Liver (tissue), 9 donors: ENCODE data around the gene UBE3C. TPM values are rescaled to one million over a fixed set of nuclear protein-coding genes. Genes with fewer than 3 reads are reported as not detected.

Experiments used
- DNase-seq: peaks from one replicate; pipeline ENCODE4 v3.0.0-alpha.2; 2017; ENCODE audit warnings: low spot score
- H3K27ac ChIP-seq, 2 donors: one replicate each; pipeline ENCODE4 v1.7.0; 2013; ENCODE audit warnings: inconsistent platforms in 2 of 2, low read length in 2 of 2, control low read depth in 1 of 2, low read depth in 1 of 2, mild to moderate bottlenecking in 1 of 2
- H3K27me3 ChIP-seq, 4 donors: one replicate each; pipeline versions ENCODE4 v1.6.1 to v1.7.0; 2013; ENCODE audit warnings: low read length in 3 of 4, inconsistent platforms in 1 of 4, mild to moderate bottlenecking in 1 of 4, moderate library complexity in 1 of 4; ENCODE audit not compliant: control insufficient read depth in 4 of 4, insufficient read depth in 4 of 4
- H3K36me3 ChIP-seq, 4 donors: one replicate each; pipeline versions ENCODE4 v1.6.1 to v1.7.0; 2013; ENCODE audit warnings: low read length in 3 of 4, mild to moderate bottlenecking in 3 of 4, low read depth in 1 of 4, moderate library complexity in 1 of 4; ENCODE audit not compliant: control insufficient read depth in 4 of 4, insufficient read depth in 3 of 4
- H3K4me1 ChIP-seq, 4 donors: one replicate each; pipeline versions ENCODE4 v1.6.1 to v1.7.0; 2013; ENCODE audit warnings: low read length in 3 of 4, mild to moderate bottlenecking in 3 of 4, moderate library complexity in 1 of 4; ENCODE audit not compliant: control insufficient read depth in 4 of 4, insufficient read depth in 4 of 4
- H3K4me3 ChIP-seq, 3 donors: one replicate each; pipeline versions ENCODE4 v1.6.1 to v1.7.0; 2013; ENCODE audit warnings: low read length in 3 of 3, control low read depth in 1 of 3, low read depth in 1 of 3, mild to moderate bottlenecking in 1 of 3
- H3K9ac ChIP-seq, 2 donors: one replicate each; pipeline ENCODE4 v1.7.0; 2013; ENCODE audit warnings: low read length in 2 of 2, mild to moderate bottlenecking in 2 of 2, moderate library complexity in 2 of 2, control low read depth in 1 of 2, low read depth in 1 of 2
- H3K9me3 ChIP-seq, 4 donors: one replicate each; pipeline versions ENCODE4 v1.6.1 to v1.7.0; 2013; ENCODE audit warnings: low read length in 3 of 4; ENCODE audit not compliant: control insufficient read depth in 4 of 4
- ATF3 ChIP-seq: IDR thresholded peaks from 2 replicates; pipeline ENCODE4 v1.6.1; 2016; ENCODE audit warnings: antibody characterized with exemption
- CTCF ChIP-seq: fragments of 150-350 bp; IDR thresholded peaks from 2 replicates; pipeline ENCODE4 v1.5.1; 2017; ENCODE audit warnings: improper control_type of control experiment, low read depth, low read length; ENCODE audit not compliant: missing input control
- FOXA1 ChIP-seq: IDR thresholded peaks from 2 replicates; pipeline ENCODE4 v1.6.1; 2016; ENCODE audit warnings: antibody characterized with exemption
- FOXA2 ChIP-seq: IDR thresholded peaks from 2 replicates; pipeline ENCODE4 v1.6.1; 2016; ENCODE audit warnings: antibody characterized with exemption
- GABPA ChIP-seq, 2 donors: IDR thresholded peaks in 1 of 2; conservative IDR thresholded peaks in 1 of 2; 2 replicates each; pipeline ENCODE4 v1.6.1; 2016; ENCODE audit warnings: antibody characterized with exemption in 2 of 2, mild to moderate bottlenecking in 1 of 2, moderate library complexity in 1 of 2
- HNF4A ChIP-seq, 2 donors: conservative IDR thresholded peaks; 2 replicates each; pipeline ENCODE4 v1.6.1; 2016; ENCODE audit warnings: antibody characterized with exemption in 2 of 2, mild to moderate bottlenecking in 2 of 2
- HNF4G ChIP-seq: IDR thresholded peaks from 2 replicates; pipeline ENCODE4 v1.6.1; 2016; ENCODE audit warnings: antibody characterized with exemption
- JUND ChIP-seq, 2 donors: IDR thresholded peaks; 2 replicates each; pipeline ENCODE4 v1.6.1; 2016; ENCODE audit warnings: antibody characterized with exemption in 2 of 2
- MAX ChIP-seq: IDR thresholded peaks from 2 replicates; pipeline ENCODE4 v1.6.1; 2016; ENCODE audit warnings: antibody characterized with exemption
- NR2F2 ChIP-seq: IDR thresholded peaks from 2 replicates; pipeline ENCODE4 v1.6.1; 2016; ENCODE audit warnings: antibody characterized with exemption
- RAD21 ChIP-seq, 2 donors: IDR thresholded peaks; 2 replicates each; pipeline ENCODE4 v1.6.1; 2016; ENCODE audit warnings: antibody characterized with exemption in 2 of 2, mild to moderate bottlenecking in 2 of 2
- REST ChIP-seq: IDR thresholded peaks from 2 replicates; pipeline ENCODE4 v1.6.1; 2016; ENCODE audit warnings: antibody characterized with exemption, mild to moderate bottlenecking
- SP1 ChIP-seq: IDR thresholded peaks from 2 replicates; pipeline ENCODE4 v1.6.1; 2018; ENCODE audit warnings: antibody characterized with exemption, mild to moderate bottlenecking
- TAF1 ChIP-seq: conservative IDR thresholded peaks from 2 replicates; pipeline ENCODE4 v1.6.1; 2016; ENCODE audit warnings: antibody characterized with exemption, mild to moderate bottlenecking
- YY1 ChIP-seq: IDR thresholded peaks from 2 replicates; pipeline ENCODE4 v1.6.1; 2016; ENCODE audit warnings: antibody characterized with exemption, mild to moderate bottlenecking
- ZBTB33 ChIP-seq: IDR thresholded peaks from 2 replicates; pipeline ENCODE4 v1.6.1; 2016; ENCODE audit warnings: antibody characterized with exemption
- WGBS: extraction: QIAGEN DNeasy Blood & Tissue Kit; methylation state at CpG from one replicate; pipeline ENCODE4 v1.1.7; 2013; 5-methylcytosine and 5-hydroxymethylcytosine counted together
- polyA plus RNA-seq, 2 donors: library from polyadenylated mRNA; stranded (reverse) in 1 of 2; unstranded in 1 of 2; fragments of 200-250 nt in 1 of 2; fragments of >200 nt in 1 of 2; fragmentation: Nextera tagmentation in 1 of 2; extraction: Ambion mirVana in 1 of 2; gene quantifications; one replicate each; pipeline versions ENCODE4 v1.2.1 to v1.2.3, GENCODE V29; 2013 to 2015
- total RNA-seq, 2 donors: library from RNA; depleted of rRNA; stranded (reverse); fragments of >200 nt; gene quantifications; one replicate each; pipeline ENCODE4 v1.2.3, GENCODE V29; 2014
- donor health status: healthy.
- donor health status: healthy.
- donor health status: healthy.
- donor health status: healthy.
- donor health status: healthy.

UBE3C gene
- total and polyA plus RNA-seq, 4 donors: 10.3 to 61.8 (median 33.9) TPM

- H3K27me3 ChIP-seq: peaks cover 0 to 2% (median 0%) of the 10 kb centered on the region in 4 donors
- H3K4me3 ChIP-seq: no peak overlapping the region
- no peak for TF ChIP-seq HNF4A (conservative IDR thresholded peaks at IDR 0.05)
- TF ChIP-seq MAX: no peak
- TF ChIP-seq GABPA (IDR thresholded peaks at IDR 0.05 in 1 of 2, conservative IDR thresholded peaks at IDR 0.05 in 1 of 2): no peak
- no peak for TF ChIP-seq NR2F2
- no peak for TF ChIP-seq FOXA1
- H3K9ac ChIP-seq: no peak overlapping the region
- DNase-seq: no peak
- no peaks in the 10 kb centered on the region for H3K9me3 ChIP-seq
- H3K36me3 ChIP-seq: no peaks in the 10 kb centered on the region
- peaks cover 0 to 4% (median 0%) of the 10 kb centered on the region in 4 donors for H3K4me1 ChIP-seq
- H3K27ac ChIP-seq: no peak overlapping the region
- WGBS: 85% methylated on average over 5 of the region's 5 CpGs
These were observed 5.9 kb upstream of the UBE3C start for GRCh38 chr7:157132796-157133195.

GRCh38 chr7:157133304-157133703 lies 5.4 kb upstream of the UBE3C start:
- WGBS: 93% methylated on average over 2 of the region's 2 CpGs
- no peak overlapping the region for H3K27ac ChIP-seq
- no peaks in the 10 kb centered on the region for H3K36me3 ChIP-seq
- peaks cover 0 to 8% (median 1%) of the 10 kb centered on the region in 4 donors for H3K4me1 ChIP-seq
- no peak for DNase-seq
- no peak overlapping the region for H3K9ac ChIP-seq
- TF ChIP-seq HNF4A (conservative IDR thresholded peaks at IDR 0.05) (no peak), HNF4G (no peak), FOXA1 (no peak), JUND (IDR thresholded peaks at IDR 0.05) (no peak), GABPA (IDR thresholded peaks at IDR 0.05 in 1 of 2, conservative IDR thresholded peaks at IDR 0.05 in 1 of 2) (no peak), CTCF (no peak), SP1 (no peak), ATF3 (no peak), FOXA2 (no peak), RAD21 (IDR thresholded peaks at IDR 0.05) (no peak), TAF1 (no peak), YY1 (no peak), REST (no peak), ZBTB33 (no peak)
- H3K9me3 ChIP-seq: no peaks in the 10 kb centered on the region
- H3K4me3 ChIP-seq: no peak overlapping the region
- peaks cover 0 to 2% (median 0%) of the 10 kb centered on the region in 4 donors for H3K27me3 ChIP-seq
